SK-N-SH (cell line): Measurements from ENCODE around the gene RHOT2. TPM values are rescaled to one million over a fixed set of nuclear protein-coding genes. Genes with fewer than 3 reads are reported as not detected.

Experiments
- CTCF ChIA-PET: fragments of 300-600, 350-600 bp; formaldehyde crosslinking; extraction: SDS; loops from one replicate; lab custom pipeline; 2021; lab: Yijun Ruan, JAX
- POLR2A ChIA-PET: fragments of 350-600 bp; sonication (Branson Sonifier 250); formaldehyde crosslinking; extraction: SDS; loops from one replicate; lab custom pipeline; 2020; ENCODE audit warnings: antibody characterized with exemption, inconsistent platforms; lab: Yijun Ruan, JAX
- DNase-seq: peaks from one replicate; pipeline ENCODE4 v3.0.0; 2012
- H2AFZ ChIP-seq: fragments of 200-600 bp; sonication (generic); 2 replicates; pipeline ENCODE4 v1.8.1; 2016; ENCODE audit warnings: antibody characterized with exemption, mild to moderate bottlenecking, low read depth
- H3F3A ChIP-seq: fragments of 200-600 bp; sonication (generic); replicated peaks from 2 replicates; pipeline ENCODE3; 2016; ENCODE audit warnings: antibody characterized with exemption, mild to moderate bottlenecking; ENCODE audit not compliant: insufficient read depth
- H3K27ac ChIP-seq, 2 experiments: fragments of 200-500 bp in 1 of 2; fragments of 200-600 bp in 1 of 2; sonication (Bioruptor generic) in 1 of 2; sonication (generic), shearing (Covaris generic) in 1 of 2; 2 replicates each; pipeline versions ENCODE4 v1.5.1 to v1.6.1; 2014 to 2016; ENCODE audit warnings: low read depth in 2 of 2, inconsistent platforms in 1 of 2, low read length in 1 of 2, mild to moderate bottlenecking in 1 of 2, mixed read lengths in 1 of 2
- H3K27me3 ChIP-seq: fragments of 200-600 bp; sonication (generic), shearing (Covaris generic); 2 replicates; pipeline ENCODE4 v1.6.1; 2016; ENCODE audit warnings: mixed run types; ENCODE audit not compliant: insufficient read depth
- H3K36me3 ChIP-seq, 2 experiments: fragments of 200-500 bp in 1 of 2; fragments of 200-600 bp in 1 of 2; sonication (Bioruptor generic) in 1 of 2; sonication (generic) in 1 of 2; replicated peaks in 1 of 2; 2 replicates each; pipeline versions ENCODE3 to v1.5.1; 2014 to 2016; ENCODE audit warnings: low read length in 1 of 2, mild to moderate bottlenecking in 1 of 2; ENCODE audit not compliant: insufficient read depth in 2 of 2, control insufficient read depth in 1 of 2
- H3K4me1 ChIP-seq, 2 experiments: fragments of 200-500 bp in 1 of 2; fragments of 200-600 bp in 1 of 2; sonication (Bioruptor generic) in 1 of 2; sonication (generic), shearing (Covaris generic) in 1 of 2; 2 replicates each; pipeline versions ENCODE4 v1.5.1 to v1.6.1; 2014 to 2016; ENCODE audit warnings: low read depth in 1 of 2, low read length in 1 of 2, mixed run types in 1 of 2; ENCODE audit not compliant: insufficient read depth in 2 of 2, control insufficient read depth in 1 of 2
- H3K4me2 ChIP-seq: fragments of 200-600 bp; sonication (generic), shearing (Covaris generic); 2 replicates; pipeline ENCODE4 v1.6.1; 2017; ENCODE audit warnings: mixed run types
- H3K4me3 ChIP-seq, 2 experiments: fragments of 200-500 bp in 1 of 2; fragments of 200-600 bp in 1 of 2; sonication (Bioruptor generic) in 1 of 2; sonication (generic), shearing (Covaris generic) in 1 of 2; 2 replicates each; pipeline versions ENCODE4 v1.5.1 to v1.8.1; 2014 to 2016; ENCODE audit warnings: low read depth in 2 of 2, inconsistent platforms in 1 of 2, low read length in 1 of 2, mild to moderate bottlenecking in 1 of 2, mixed read lengths in 1 of 2, moderate library complexity in 1 of 2
- H3K79me2 ChIP-seq: fragments of 200-600 bp; sonication (generic); 2 replicates; pipeline ENCODE4 v1.8.1; 2017; ENCODE audit warnings: mild to moderate bottlenecking; ENCODE audit not compliant: insufficient read depth
- H3K9ac ChIP-seq: fragments of 200-600 bp; sonication (generic); 2 replicates; pipeline ENCODE4 v1.6.1; 2017; ENCODE audit warnings: mixed run types
- H3K9me2 ChIP-seq: fragments of 200-600 bp; sonication (generic); 2 replicates; pipeline ENCODE4 v1.6.1; 2017; ENCODE audit warnings: mixed run types
- H3K9me3 ChIP-seq: fragments of 200-600 bp; sonication (generic); 2 replicates; pipeline ENCODE4 v1.6.1; 2017; ENCODE audit warnings: mixed run types, mild to moderate bottlenecking, moderate library complexity
- H4K20me1 ChIP-seq: fragments of 200-600 bp; sonication (generic); 2 replicates; pipeline ENCODE4 v1.6.1; 2017; ENCODE audit warnings: mild to moderate bottlenecking, mixed run types; ENCODE audit not compliant: insufficient read depth
- FOXJ3 ChIP-seq: sonication (generic); formaldehyde crosslinking; IDR thresholded peaks from 2 replicates; pipeline ENCODE4 v1.5.1; 2020; ENCODE audit warnings: mild to moderate bottlenecking, missing genetic modification reagents
- FOXM1 ChIP-seq: IDR thresholded peaks from 2 replicates; pipeline ENCODE4 v1.4.0; 2012; ENCODE audit warnings: low read depth, mild to moderate bottlenecking
- MEF2A ChIP-seq: IDR thresholded peaks from 2 replicates; pipeline ENCODE4 v1.4.0; 2012; ENCODE audit warnings: low read depth, borderline replicate concordance
- MXI1 ChIP-seq: IDR thresholded peaks from 2 replicates; pipeline ENCODE4 v1.6.1; 2012; ENCODE audit warnings: mild to moderate bottlenecking, low read depth, low read length, improper control_type of control experiment
- NFIC ChIP-seq: IDR thresholded peaks from 2 replicates; pipeline ENCODE4 v1.4.0; 2012; ENCODE audit warnings: borderline replicate concordance
- RAD21 ChIP-seq: IDR thresholded peaks from 2 replicates; pipeline ENCODE4 v1.6.1; 2012; ENCODE audit warnings: mild to moderate bottlenecking, low read length
- SIN3A ChIP-seq: IDR thresholded peaks from 2 replicates; pipeline ENCODE4 v1.6.1; 2012; ENCODE audit warnings: low read depth, mild to moderate bottlenecking, low read length, moderate library complexity, borderline replicate concordance
- SMC3 ChIP-seq: IDR thresholded peaks from 2 replicates; pipeline ENCODE4 v1.6.1; 2012; ENCODE audit warnings: low read depth, low read length, improper control_type of control experiment
- YY1 ChIP-seq: IDR thresholded peaks from 2 replicates; pipeline ENCODE4 v1.4.0; 2012; ENCODE audit warnings: low read depth, mild to moderate bottlenecking
- WGBS: methylation state at CpG from one replicate; pipeline ENCODE4 v1.1.6; 2017; ENCODE audit warnings: low lambda C conversion rate; 5-methylcytosine and 5-hydroxymethylcytosine counted together
- polyA plus RNA-seq, 3 experiments: library from polyadenylated mRNA; depleted of rRNA; stranded (reverse); fragments of >200 nt; gene quantifications; 2 replicates each; pipeline ENCODE4 v1.2.3, GENCODE V29; 2012
- TF ChIP-seq, protein P1 (sequence below): fragments of 150-350 bp; IDR thresholded peaks from 2 replicates; pipeline ENCODE4 v1.6.1; 2017; ENCODE audit warnings: antibody characterized with exemption, low read length, low read depth, borderline replicate concordance
- TF ChIP-seq, protein P2 (sequence below): IDR thresholded peaks from 2 replicates; pipeline ENCODE4; 2012
- TF ChIP-seq, protein P3 (sequence below): IDR thresholded peaks from 2 replicates; pipeline ENCODE4 v1.4.0; 2012; ENCODE audit warnings: low read depth, borderline replicate concordance

RHOT2 gene
- polyA plus RNA-seq, 1 of the 3 experiments (the other 2 are of a cell fraction): 229 TPM

DNA sequence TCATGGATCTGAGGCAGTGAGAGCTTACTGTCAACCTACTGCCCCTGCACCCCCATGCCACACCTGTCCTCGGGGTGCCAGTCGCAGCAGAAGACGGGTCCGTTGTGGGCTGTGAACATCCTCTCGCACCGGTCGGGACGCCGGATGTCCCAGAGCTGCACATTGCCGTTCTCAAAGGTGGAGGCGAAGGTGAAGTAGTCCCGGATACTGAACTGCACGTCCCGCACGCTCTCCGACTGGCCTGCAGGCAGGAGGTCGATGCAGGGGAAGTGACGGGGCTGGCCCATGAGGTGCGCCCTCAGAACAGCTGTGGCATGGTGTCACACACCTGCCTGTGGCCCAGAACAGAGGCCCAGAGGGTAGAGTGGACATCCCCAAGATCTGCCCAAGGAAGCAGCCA is 19.6 kb downstream of the RHOT2 start:
- Histone ChIP-seq H3F3A (peaks cover 13% of the 10 kb centered on the region), H3K9me3 (no peaks in the 10 kb centered on the region), H4K20me1 (peaks cover 4% of the 10 kb centered on the region; the same call in 1 of the 2 replicates), H3K36me3 (peaks cover 4 to 25% of the 10 kb centered on the region in 2 experiments), H3K4me2 (no peak overlapping the region), H3K79me2 (peaks cover 24% of the 10 kb centered on the region), H3K4me1 (peaks cover 9 to 43% of the 10 kb centered on the region in 2 experiments; a peak in 3 of 4 replicates), H3K9me2 (no peaks in the 10 kb centered on the region), H2AFZ (no peak overlapping the region), H3K27ac (no peak overlapping the region), H3K27me3 (no peaks in the 10 kb centered on the region), H3K4me3 (no peak overlapping the region), H3K9ac (no peak overlapping the region)
- no peak for TF ChIP-seq FOXJ3
- TF ChIP-seq, protein P1, sequence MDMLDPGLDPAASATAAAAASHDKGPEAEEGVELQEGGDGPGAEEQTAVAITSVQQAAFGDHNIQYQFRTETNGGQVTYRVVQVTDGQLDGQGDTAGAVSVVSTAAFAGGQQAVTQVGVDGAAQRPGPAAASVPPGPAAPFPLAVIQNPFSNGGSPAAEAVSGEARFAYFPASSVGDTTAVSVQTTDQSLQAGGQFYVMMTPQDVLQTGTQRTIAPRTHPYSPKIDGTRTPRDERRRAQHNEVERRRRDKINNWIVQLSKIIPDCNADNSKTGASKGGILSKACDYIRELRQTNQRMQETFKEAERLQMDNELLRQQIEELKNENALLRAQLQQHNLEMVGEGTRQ: no peak
- TF ChIP-seq SMC3: no peak
- no peak for TF ChIP-seq MXI1
- TF ChIP-seq NFIC: no peak
- TF ChIP-seq, protein P2, sequence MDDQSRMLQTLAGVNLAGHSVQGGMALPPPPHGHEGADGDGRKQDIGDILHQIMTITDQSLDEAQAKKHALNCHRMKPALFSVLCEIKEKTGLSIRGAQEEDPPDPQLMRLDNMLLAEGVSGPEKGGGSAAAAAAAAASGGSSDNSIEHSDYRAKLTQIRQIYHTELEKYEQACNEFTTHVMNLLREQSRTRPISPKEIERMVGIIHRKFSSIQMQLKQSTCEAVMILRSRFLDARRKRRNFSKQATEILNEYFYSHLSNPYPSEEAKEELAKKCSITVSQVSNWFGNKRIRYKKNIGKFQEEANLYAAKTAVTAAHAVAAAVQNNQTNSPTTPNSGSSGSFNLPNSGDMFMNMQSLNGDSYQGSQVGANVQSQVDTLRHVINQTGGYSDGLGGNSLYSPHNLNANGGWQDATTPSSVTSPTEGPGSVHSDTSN: no peak
- no peak for TF ChIP-seq YY1
- TF ChIP-seq FOXM1: no peak
- no peak for TF ChIP-seq MEF2A
- no peak for TF ChIP-seq SIN3A
- TF ChIP-seq, protein P3, sequence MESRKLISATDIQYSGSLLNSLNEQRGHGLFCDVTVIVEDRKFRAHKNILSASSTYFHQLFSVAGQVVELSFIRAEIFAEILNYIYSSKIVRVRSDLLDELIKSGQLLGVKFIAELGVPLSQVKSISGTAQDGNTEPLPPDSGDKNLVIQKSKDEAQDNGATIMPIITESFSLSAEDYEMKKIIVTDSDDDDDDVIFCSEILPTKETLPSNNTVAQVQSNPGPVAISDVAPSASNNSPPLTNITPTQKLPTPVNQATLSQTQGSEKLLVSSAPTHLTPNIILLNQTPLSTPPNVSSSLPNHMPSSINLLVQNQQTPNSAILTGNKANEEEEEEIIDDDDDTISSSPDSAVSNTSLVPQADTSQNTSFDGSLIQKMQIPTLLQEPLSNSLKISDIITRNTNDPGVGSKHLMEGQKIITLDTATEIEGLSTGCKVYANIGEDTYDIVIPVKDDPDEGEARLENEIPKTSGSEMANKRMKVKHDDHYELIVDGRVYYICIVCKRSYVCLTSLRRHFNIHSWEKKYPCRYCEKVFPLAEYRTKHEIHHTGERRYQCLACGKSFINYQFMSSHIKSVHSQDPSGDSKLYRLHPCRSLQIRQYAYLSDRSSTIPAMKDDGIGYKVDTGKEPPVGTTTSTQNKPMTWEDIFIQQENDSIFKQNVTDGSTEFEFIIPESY: no peak
- TF ChIP-seq RAD21: no peak
- no peak for DNase-seq
- 95% methylated on average over 19 of the region's 19 CpGs for WGBS
- POLR2A ChIA-PET: interaction anchor here (0.9 kb wide), 1 partner anchor 12 kb away, joined by 3 read pairs; the partner anchor contains the start of gene RHBDL1
- CTCF ChIA-PET: interaction anchor here (1.4 to 5.9 kb wide), 4 partner anchors 12 to 34 kb away, joined by 3 to 38 read pairs (median 8); partner anchors contain the start of genes ANTKMT, RHBDL1 and RHOT2
